Chondrocyte (in vitro differentiated cells): ENCODE data around the gene PTCRA. TPM values are rescaled to one million over a fixed set of nuclear protein-coding genes. Genes with fewer than 3 reads are reported as not detected.

Experiments used
- DNase-seq: peaks from one replicate; pipeline ENCODE4 v3.0.0; 2021; ENCODE audit warnings: mixed read lengths, low spot score
- H3K27ac Mint-ChIP-seq: one replicate; pipeline ENCODE4 v1.8.0; 2021; ENCODE audit warnings: mild to moderate bottlenecking, moderate library complexity, mixed read lengths; ENCODE audit not compliant: unreplicated experiment
- H3K27me3 Mint-ChIP-seq: 2 replicates; pipeline ENCODE4 v1.8.0; 2021; ENCODE audit warnings: low read depth, mixed read lengths
- H3K36me3 Mint-ChIP-seq: 2 replicates; pipeline ENCODE4 v1.8.0; 2021; ENCODE audit warnings: low read depth, mixed read lengths
- H3K4me1 Mint-ChIP-seq: 2 replicates; pipeline ENCODE4 v1.8.0; 2021; ENCODE audit warnings: low read depth, mild to moderate bottlenecking, mixed read lengths
- H3K4me3 Mint-ChIP-seq: one replicate; pipeline ENCODE4 v1.8.0; 2021; ENCODE audit warnings: mild to moderate bottlenecking, moderate library complexity, mixed read lengths; ENCODE audit not compliant: unreplicated experiment
- H3K9me3 Mint-ChIP-seq: 2 replicates; pipeline ENCODE4 v1.8.0; 2021; ENCODE audit warnings: low read depth, mixed read lengths
- CTCF ChIP-seq: fragments of 200-600 bp; sonication (generic); IDR thresholded peaks from 2 replicates; pipeline ENCODE4 v1.5.0; 2021; ENCODE audit warnings: antibody characterized with exemption, mild to moderate bottlenecking, moderate library complexity
- total RNA-seq: library from RNA; stranded (reverse); gene quantifications from 3 replicates; pipeline ENCODE4 v1.2.1, GENCODE V29; 2021

Gene PTCRA
- total RNA-seq, 1 donor from 2014 or later, result not detected

DNA sequence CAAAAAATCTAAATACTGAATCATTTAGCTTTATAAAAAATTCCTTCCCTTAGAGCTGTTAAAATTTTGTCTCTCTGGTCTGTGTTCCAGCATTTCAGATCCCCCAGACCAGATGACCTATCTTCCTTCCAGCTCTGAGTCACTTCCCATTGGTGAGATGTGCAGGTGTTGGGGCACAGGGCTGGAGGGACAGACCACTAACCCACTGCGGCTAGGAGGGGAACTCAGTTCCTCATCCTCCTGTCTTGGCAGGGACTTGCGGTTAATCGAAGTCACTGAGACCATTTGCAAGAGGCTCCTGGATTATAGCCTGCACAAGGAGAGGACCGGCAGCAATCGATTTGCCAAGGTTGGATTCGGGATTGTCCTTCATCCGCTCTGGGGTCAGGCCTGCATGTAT lies 19.5 kb downstream of the PTCRA start:
- TF ChIP-seq CTCF, result no peak
- Mint-ChIP-seq H3K36me3 (peaks cover 15% of the 10 kb centered on the region), H3K4me1 (peaks cover 17% of the 10 kb centered on the region), H3K9me3 (no peaks in the 10 kb centered on the region), H3K27ac (no peak overlapping the region), H3K4me3 (no peak overlapping the region), H3K27me3 (no peaks in the 10 kb centered on the region)
- no peak for DNase-seq

- H3K9me3 Mint-ChIP-seq, result no peaks in the 10 kb centered on the region
- H3K4me1 Mint-ChIP-seq, result peaks cover 8% of the 10 kb centered on the region
- no peak overlapping the region for H3K4me3 Mint-ChIP-seq
- H3K27ac Mint-ChIP-seq, result no peak overlapping the region
- DNase-seq, result no peak
- no peak for TF ChIP-seq CTCF
- no peaks in the 10 kb centered on the region for H3K27me3 Mint-ChIP-seq
- peaks cover 15% of the 10 kb centered on the region for H3K36me3 Mint-ChIP-seq
These were observed 20.5 kb downstream of the PTCRA start for GRCh38 chr6:42936398-42936797.

DNA sequence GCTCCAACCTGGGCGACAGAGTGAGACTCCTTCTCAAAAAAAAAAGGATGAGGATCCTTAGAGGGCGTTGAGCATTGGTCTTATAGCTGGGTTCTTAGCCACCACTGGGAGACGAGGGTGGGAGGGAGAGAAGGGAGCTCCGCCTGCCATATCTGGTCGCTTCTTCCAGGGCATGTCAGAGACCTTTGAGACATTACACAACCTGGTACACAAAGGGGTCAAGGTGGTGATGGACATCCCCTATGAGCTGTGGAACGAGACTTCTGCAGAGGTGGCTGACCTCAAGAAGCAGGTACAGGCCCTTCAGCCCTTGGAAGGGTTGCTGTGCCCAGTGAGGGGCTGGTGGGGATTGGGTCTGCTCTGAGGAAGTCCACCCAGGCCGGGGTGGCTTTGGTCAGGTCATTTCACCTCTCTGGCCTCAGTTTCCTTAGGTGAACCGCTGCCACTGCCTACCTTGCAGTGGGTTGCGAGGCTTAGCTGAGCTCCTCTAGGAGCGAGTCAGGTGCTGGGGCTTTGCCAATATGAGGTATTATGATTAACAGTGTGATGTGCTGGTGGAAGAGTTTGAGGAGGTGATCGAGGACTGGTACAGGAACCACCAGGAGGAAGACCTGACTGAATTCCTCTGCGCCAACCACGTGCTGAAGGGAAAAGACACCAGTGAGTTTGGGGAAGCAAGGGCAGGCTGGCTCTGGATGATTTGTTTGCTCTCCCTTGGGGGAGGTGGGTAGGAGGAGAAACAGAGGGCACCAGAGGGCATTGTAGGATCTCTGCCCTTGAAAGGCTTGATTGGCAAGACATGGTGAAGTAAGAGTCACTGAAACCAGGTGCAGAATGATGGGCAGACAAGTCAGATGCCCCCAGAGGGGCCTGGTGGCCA lies 21.9 kb downstream of the PTCRA start:
- Mint-ChIP-seq H3K27ac (no peak overlapping the region), H3K36me3 (peaks cover 12% of the 10 kb centered on the region), H3K9me3 (no peaks in the 10 kb centered on the region), H3K4me1 (no peaks in the 10 kb centered on the region), H3K27me3 (no peaks in the 10 kb centered on the region), H3K4me3 (no peak overlapping the region)
- TF ChIP-seq CTCF, result no peak
- no peak for DNase-seq

DNA sequence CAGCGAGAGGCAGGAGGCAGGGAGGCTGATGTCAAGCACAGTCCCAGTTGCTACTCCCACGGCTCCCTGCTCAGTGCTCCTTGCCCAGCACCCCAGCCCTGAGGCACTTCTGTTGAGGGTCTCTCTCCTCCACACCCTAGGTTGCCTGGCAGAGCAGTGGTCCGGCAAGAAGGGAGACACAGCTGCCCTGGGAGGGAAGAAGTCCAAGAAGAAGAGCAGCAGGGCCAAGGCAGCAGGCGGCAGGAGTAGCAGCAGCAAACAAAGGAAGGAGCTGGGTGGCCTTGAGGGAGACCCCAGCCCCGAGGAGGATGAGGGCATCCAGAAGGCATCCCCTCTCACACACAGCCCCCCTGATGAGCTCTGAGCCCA lies 22.6 kb downstream of the PTCRA start:
- Mint-ChIP-seq H3K27ac (no peak overlapping the region), H3K9me3 (no peaks in the 10 kb centered on the region), H3K36me3 (peaks cover 14% of the 10 kb centered on the region), H3K27me3 (no peaks in the 10 kb centered on the region), H3K4me3 (no peak overlapping the region), H3K4me1 (no peaks in the 10 kb centered on the region)
- DNase-seq, result no peak
- no peak for TF ChIP-seq CTCF

DNA sequence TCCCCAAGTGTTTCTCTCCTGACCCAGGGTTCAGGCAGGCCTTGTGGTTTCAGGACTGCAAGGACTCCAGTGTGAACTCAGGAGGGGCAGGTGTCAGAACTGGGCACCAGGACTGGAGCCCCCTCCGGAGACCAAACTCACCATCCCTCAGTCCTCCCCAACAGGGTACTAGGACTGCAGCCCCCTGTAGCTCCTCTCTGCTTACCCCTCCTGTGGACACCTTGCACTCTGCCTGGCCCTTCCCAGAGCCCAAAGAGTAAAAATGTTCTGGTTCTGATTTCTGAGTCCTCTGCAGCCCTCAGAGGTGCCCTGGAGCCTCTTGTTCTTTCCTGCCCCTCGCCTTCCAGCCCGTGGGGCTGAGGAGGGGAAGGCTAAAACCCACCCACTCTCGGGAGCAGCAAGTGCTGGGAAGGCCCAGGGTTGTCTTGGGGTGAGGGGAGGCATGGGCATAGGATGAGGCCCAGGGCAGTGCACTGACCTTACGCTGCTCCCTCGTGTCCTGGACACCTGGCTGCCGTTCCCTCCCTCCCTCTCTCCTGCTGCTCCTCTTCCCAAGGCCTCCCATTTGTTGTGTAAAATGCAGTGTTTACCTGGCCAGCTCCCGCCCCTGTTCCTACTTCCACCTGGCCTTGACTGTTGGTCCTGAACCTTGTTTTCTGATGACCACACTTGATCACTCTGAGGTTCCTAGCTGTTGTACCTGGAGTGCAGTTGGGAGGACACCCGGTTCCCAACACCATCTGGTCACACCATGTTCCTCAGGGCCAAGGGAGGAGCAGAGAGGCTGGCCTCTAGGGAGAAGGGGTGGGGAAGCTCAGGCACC lies 23.3 kb downstream of the PTCRA start:
- TF ChIP-seq CTCF, result no peak
- DNase-seq, result no peak
- no peak overlapping the region for H3K27ac Mint-ChIP-seq
- no peak overlapping the region for H3K4me3 Mint-ChIP-seq
- no peaks in the 10 kb centered on the region for H3K4me1 Mint-ChIP-seq
- no peaks in the 10 kb centered on the region for H3K9me3 Mint-ChIP-seq
- H3K36me3 Mint-ChIP-seq, result peaks cover 17% of the 10 kb centered on the region
- no peaks in the 10 kb centered on the region for H3K27me3 Mint-ChIP-seq
